ENCODE data around the gene OPCML. TPM values are rescaled to one million over a fixed set of nuclear protein-coding genes. Genes with fewer than 3 reads are reported as not detected.

OPCML gene
- total and polyA plus RNA-seq, 2 of the 13 experiments (the other 11 are each of a cell fraction or from before 2014, with no cell fraction given): not detected

GRCh38 chr11:132528181-132528580, 1004.1 kb downstream of the OPCML start:
- H3K27ac ChIP-seq (ENCODE audit: extremely low read length, insufficient read depth, low read length): no peak overlapping the region
- intact Hi-C loops (cut with micrococcal nuclease; ENCODE audit: unreplicated experiment) (no loop called here), in situ Hi-C loops (cut with HindIII; ENCODE audit: extremely low pct_ligation_motif_present, low pct_unique_long_range_greater_than_20kb) (no loop called here)
- no peak for DNase-seq (ENCODE audit: low spot score)
- no peak overlapping the region for H2AFZ ChIP-seq (ENCODE audit: low read length)
- no peak for FAIRE-seq
- H3K27me3 ChIP-seq (ENCODE audit: control insufficient read depth in 1 of 2, insufficient read depth in 2 of 2, low read length in 2 of 2): no peaks in the 10 kb centered on the region
- H3K4me3 ChIP-seq (replicated peaks in 1 of 3; ENCODE audit: insufficient read depth in 1 of 3, low read depth in 2 of 3, low read length in 3 of 3): no peak overlapping the region
- no peak overlapping the region for H3K9ac ChIP-seq (ENCODE audit: insufficient read depth, low read depth, low read length)
- H3K9me3 ChIP-seq (ENCODE audit: low read length): peaks cover 88% of the 10 kb centered on the region
- CTCF ChIA-PET (ENCODE audit: low intra/inter-chr PET ratio, low total read pairs): no interaction called here
- H4K20me1 ChIP-seq (ENCODE audit: insufficient read depth, low read length): no peaks in the 10 kb centered on the region
- POLR2A ChIA-PET: no interaction called here
- no peak for ATAC-seq
- H3K4me2 ChIP-seq (ENCODE audit: low read depth, low read length): no peak overlapping the region
- no peaks in the 10 kb centered on the region for H3K36me3 ChIP-seq (replicated peaks in 1 of 2; ENCODE audit: control insufficient read depth in 1 of 2, insufficient read depth in 2 of 2, low read length in 2 of 2)
- BruUV-seq (replicated peaks): no TSS peak
- H3K79me2 ChIP-seq (ENCODE audit: insufficient read depth, low read length): no peaks in the 10 kb centered on the region
- H3K4me1 ChIP-seq (ENCODE audit: insufficient read depth, low read length): no peaks in the 10 kb centered on the region
- TF ChIP-seq BCL3 (CRISPR knock-in tag; IDR thresholded peaks at IDR 0.05) (no peak), NR1H2 (CRISPR knock-in tag; IDR thresholded peaks at IDR 0.05; ENCODE audit: borderline replicate concordance, low read depth) (no peak), EEA1 (CRISPR knock-in tag; IDR thresholded peaks at IDR 0.05; ENCODE audit: borderline replicate concordance) (no peak), MXD3 (CRISPR knock-in tag; IDR thresholded peaks at IDR 0.05) (no peak), ZBTB42 (CRISPR knock-in tag; IDR thresholded peaks at IDR 0.05) (no peak), ZNF513 (CRISPR knock-in tag; conservative IDR thresholded peaks at IDR 0.05) (no peak), PCBP1 (IDR thresholded peaks at IDR 0.05; ENCODE audit: borderline replicate concordance, low read depth, low read length) (no peak), ELF3 (CRISPR knock-in tag; IDR thresholded peaks at IDR 0.05) (no peak), FIP1L1 (IDR thresholded peaks at IDR 0.05; ENCODE audit: borderline replicate concordance, insufficient read depth, low read depth, low read length) (no peak), ZNF776 (CRISPR knock-in tag; IDR thresholded peaks at IDR 0.05) (no peak), ZIK1 (CRISPR knock-in tag; IDR thresholded peaks at IDR 0.05; ENCODE audit: borderline replicate concordance, low read depth) (no peak), SNRNP70 (IDR thresholded peaks at IDR 0.05; ENCODE audit: low read depth, low read length) (no peak), ZFP90 (CRISPR knock-in tag; IDR thresholded peaks at IDR 0.05; ENCODE audit: borderline replicate concordance) (no peak), KDM4B (CRISPR knock-in tag; IDR thresholded peaks at IDR 0.05) (no peak), ZNF75D (CRISPR knock-in tag; IDR thresholded peaks at IDR 0.05; ENCODE audit: borderline replicate concordance) (no peak), ZNF879 (CRISPR knock-in tag; IDR thresholded peaks at IDR 0.05) (no peak)
- TF ChIP-seq, protein P1, sequence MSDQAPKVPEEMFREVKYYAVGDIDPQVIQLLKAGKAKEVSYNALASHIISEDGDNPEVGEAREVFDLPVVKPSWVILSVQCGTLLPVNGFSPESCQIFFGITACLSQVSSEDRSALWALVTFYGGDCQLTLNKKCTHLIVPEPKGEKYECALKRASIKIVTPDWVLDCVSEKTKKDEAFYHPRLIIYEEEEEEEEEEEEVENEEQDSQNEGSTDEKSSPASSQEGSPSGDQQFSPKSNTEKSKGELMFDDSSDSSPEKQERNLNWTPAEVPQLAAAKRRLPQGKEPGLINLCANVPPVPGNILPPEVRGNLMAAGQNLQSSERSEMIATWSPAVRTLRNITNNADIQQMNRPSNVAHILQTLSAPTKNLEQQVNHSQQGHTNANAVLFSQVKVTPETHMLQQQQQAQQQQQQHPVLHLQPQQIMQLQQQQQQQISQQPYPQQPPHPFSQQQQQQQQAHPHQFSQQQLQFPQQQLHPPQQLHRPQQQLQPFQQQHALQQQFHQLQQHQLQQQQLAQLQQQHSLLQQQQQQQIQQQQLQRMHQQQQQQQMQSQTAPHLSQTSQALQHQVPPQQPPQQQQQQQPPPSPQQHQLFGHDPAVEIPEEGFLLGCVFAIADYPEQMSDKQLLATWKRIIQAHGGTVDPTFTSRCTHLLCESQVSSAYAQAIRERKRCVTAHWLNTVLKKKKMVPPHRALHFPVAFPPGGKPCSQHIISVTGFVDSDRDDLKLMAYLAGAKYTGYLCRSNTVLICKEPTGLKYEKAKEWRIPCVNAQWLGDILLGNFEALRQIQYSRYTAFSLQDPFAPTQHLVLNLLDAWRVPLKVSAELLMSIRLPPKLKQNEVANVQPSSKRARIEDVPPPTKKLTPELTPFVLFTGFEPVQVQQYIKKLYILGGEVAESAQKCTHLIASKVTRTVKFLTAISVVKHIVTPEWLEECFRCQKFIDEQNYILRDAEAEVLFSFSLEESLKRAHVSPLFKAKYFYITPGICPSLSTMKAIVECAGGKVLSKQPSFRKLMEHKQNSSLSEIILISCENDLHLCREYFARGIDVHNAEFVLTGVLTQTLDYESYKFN (CRISPR knock-in tag; conservative IDR thresholded peaks at IDR 0.05): no peak
- TF ChIP-seq, protein P2, sequence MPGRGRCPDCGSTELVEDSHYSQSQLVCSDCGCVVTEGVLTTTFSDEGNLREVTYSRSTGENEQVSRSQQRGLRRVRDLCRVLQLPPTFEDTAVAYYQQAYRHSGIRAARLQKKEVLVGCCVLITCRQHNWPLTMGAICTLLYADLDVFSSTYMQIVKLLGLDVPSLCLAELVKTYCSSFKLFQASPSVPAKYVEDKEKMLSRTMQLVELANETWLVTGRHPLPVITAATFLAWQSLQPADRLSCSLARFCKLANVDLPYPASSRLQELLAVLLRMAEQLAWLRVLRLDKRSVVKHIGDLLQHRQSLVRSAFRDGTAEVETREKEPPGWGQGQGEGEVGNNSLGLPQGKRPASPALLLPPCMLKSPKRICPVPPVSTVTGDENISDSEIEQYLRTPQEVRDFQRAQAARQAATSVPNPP (CRISPR knock-in tag; IDR thresholded peaks at IDR 0.05): no peak

Measured in HepG2 (cell line).